ENCODE results near the gene CARM1. TPM values are rescaled to one million over a fixed set of nuclear protein-coding genes. Genes with fewer than 3 reads are reported as not detected.

CARM1 gene
- polyA plus RNA-seq, 1 experiment: 23.5 TPM

DNA sequence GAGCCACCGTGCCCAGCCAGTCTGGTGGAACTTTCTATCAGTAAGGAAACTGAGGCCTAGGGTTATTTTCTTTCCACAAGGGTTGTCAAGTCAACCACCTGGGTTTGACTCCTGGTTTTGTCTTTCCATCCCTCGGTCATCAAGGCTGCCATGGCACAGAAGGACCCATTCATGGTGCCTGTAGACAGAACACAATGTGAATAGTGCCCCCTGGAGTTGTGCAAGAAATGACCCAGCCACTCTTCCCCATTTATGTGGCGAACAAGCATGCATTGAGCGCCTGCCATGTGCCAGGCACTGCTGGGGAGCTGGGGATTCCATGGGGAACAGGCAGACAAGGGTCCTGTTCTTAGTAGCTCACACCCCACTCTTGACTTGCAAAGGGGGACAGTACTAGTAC, 93.5 kb downstream of the CARM1 start:
- TF ChIP-seq, protein P1, sequence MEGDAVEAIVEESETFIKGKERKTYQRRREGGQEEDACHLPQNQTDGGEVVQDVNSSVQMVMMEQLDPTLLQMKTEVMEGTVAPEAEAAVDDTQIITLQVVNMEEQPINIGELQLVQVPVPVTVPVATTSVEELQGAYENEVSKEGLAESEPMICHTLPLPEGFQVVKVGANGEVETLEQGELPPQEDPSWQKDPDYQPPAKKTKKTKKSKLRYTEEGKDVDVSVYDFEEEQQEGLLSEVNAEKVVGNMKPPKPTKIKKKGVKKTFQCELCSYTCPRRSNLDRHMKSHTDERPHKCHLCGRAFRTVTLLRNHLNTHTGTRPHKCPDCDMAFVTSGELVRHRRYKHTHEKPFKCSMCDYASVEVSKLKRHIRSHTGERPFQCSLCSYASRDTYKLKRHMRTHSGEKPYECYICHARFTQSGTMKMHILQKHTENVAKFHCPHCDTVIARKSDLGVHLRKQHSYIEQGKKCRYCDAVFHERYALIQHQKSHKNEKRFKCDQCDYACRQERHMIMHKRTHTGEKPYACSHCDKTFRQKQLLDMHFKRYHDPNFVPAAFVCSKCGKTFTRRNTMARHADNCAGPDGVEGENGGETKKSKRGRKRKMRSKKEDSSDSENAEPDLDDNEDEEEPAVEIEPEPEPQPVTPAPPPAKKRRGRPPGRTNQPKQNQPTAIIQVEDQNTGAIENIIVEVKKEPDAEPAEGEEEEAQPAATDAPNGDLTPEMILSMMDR (IDR thresholded peaks at IDR 0.05; ENCODE audit: low read depth, low read length): peak; percentile 21; the same call in 1 of the 2 replicates
- ChIA-PET CTCF (interaction anchor here (1.4 kb wide), 1 partner anchor 94 kb away, joined by 3 read pairs; no protein-coding TSS in a partner anchor), POLR2A (interaction anchor here (0.7 kb wide), 1 partner anchor 23 kb away, joined by 7 read pairs; no protein-coding TSS in a partner anchor)
- DNase-seq (ENCODE audit: low read depth, low spot score): no peak
- no peak overlapping the region for H3K27ac ChIP-seq (ENCODE audit: low read depth, low read length)
- no peaks in the 10 kb centered on the region for H3K9me3 ChIP-seq (ENCODE audit: control insufficient read depth, insufficient read depth, low read length)
- H3K4me3 ChIP-seq (ENCODE audit: low read depth, low read length): no peak overlapping the region
- no peaks in the 10 kb centered on the region for H3K27me3 ChIP-seq (ENCODE audit: control insufficient read depth, insufficient read depth, low read length)

- no peak for DNase-seq (ENCODE audit: low read depth, low spot score)
- Histone ChIP-seq H3K27ac (ENCODE audit: low read depth, low read length) (no peak overlapping the region), H3K27me3 (ENCODE audit: control insufficient read depth, insufficient read depth, low read length) (no peaks in the 10 kb centered on the region), H3K4me3 (ENCODE audit: low read depth, low read length) (no peak overlapping the region), H3K9me3 (ENCODE audit: control insufficient read depth, insufficient read depth, low read length) (no peaks in the 10 kb centered on the region)
- TF ChIP-seq, protein P1 (IDR thresholded peaks at IDR 0.05; ENCODE audit: low read depth, low read length): no peak
- ChIA-PET POLR2A (no interaction called here), CTCF (no interaction called here)
These were observed 94.0 kb downstream of the CARM1 start for GRCh38 chr19:10965398-10965797.

GRCh38 chr19:10966809-10967208, 95.5 kb downstream of the CARM1 start:
- no peak overlapping the region for H3K27ac ChIP-seq (ENCODE audit: low read depth, low read length)
- ChIA-PET CTCF (no interaction called here), POLR2A (interaction anchor here (0.5 kb wide), 1 partner anchor 49 kb away, joined by 4 read pairs; no protein-coding TSS in a partner anchor)
- H3K9me3 ChIP-seq (ENCODE audit: control insufficient read depth, insufficient read depth, low read length): no peaks in the 10 kb centered on the region
- no peak for DNase-seq (ENCODE audit: low read depth, low spot score)
- H3K27me3 ChIP-seq (ENCODE audit: control insufficient read depth, insufficient read depth, low read length): no peaks in the 10 kb centered on the region
- TF ChIP-seq, protein P1 (IDR thresholded peaks at IDR 0.05; ENCODE audit: low read depth, low read length): no peak
- no peak overlapping the region for H3K4me3 ChIP-seq (ENCODE audit: low read depth, low read length)

DNA sequence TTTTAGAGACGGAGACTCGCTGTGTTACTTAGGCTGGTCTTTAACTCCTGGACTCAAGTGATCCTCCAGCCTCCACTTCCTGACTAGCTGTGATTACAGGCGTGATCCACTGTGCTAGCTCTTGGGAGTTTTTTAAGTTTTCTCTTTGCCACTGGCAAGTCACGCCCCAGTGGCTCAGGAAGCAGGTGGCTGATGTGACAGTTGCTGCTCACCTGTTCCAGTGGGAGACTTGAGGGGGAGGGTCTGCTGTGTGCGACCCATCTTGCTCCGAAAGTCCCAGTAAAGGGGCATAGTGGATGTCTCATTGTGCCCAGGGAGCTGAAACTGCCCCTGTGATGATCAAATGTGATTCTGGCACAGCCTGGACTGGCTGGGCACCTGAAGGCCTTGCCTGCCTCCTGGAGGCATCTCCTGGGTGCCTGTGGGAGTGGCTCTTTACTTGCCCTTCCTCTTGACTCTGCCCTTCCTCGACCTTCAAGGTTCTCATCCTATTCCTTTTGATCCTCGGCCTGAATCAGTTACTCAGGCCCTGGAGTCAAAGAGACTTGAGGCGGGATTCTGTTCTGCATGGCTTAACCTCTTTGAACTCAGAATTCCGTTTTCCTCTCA, 97.3 kb downstream of the CARM1 start:
- ChIA-PET CTCF (interaction anchor here (1.5 kb wide), 1 partner anchor 98 kb away, joined by 3 read pairs; no protein-coding TSS in a partner anchor), POLR2A (no interaction called here)
- TF ChIP-seq, protein P1 (IDR thresholded peaks at IDR 0.05; ENCODE audit: low read depth, low read length): no peak
- H3K4me3 ChIP-seq (ENCODE audit: low read depth, low read length): no peak overlapping the region
- no peaks in the 10 kb centered on the region for H3K27me3 ChIP-seq (ENCODE audit: control insufficient read depth, insufficient read depth, low read length)
- no peak for DNase-seq (ENCODE audit: low read depth, low spot score)
- H3K9me3 ChIP-seq (ENCODE audit: control insufficient read depth, insufficient read depth, low read length): no peaks in the 10 kb centered on the region
- peak overlapping the region; percentile 31 for H3K27ac ChIP-seq (ENCODE audit: low read depth, low read length)

DNA sequence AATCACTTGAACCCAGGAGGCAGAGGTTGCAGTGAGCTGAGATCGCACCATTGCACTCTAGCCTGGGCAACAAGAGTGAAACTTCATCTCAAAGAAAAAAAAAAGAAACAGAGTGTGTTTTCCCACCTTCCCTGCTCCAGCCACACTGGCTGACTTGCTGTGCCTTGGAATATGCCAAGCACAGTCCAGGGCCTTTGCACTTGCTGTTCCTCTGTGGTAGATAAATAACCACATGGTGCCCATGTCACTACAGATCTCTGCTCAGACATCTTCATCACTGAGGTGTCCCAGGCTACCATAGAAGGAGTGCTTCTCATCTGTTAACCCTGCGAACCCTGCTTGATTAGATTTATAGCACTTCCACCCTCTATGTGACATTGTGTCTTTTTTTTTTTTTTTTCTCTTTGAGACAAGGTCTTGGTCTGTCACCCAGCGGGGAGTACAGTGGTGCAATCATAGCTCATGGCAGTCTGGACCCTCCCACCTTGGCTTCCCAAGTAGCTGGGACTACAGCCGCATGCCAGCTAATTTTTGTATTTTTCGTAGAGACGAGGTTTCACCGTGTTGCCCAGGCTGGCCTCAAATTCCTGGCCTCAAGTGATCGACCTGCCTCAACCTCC, 99.9 kb downstream of the CARM1 start:
- TF ChIP-seq, protein P1 (IDR thresholded peaks at IDR 0.05; ENCODE audit: low read depth, low read length): no peak
- no peaks in the 10 kb centered on the region for H3K9me3 ChIP-seq (ENCODE audit: control insufficient read depth, insufficient read depth, low read length)
- H3K4me3 ChIP-seq (ENCODE audit: low read depth, low read length): no peak overlapping the region
- DNase-seq (ENCODE audit: low read depth, low spot score): no peak
- H3K27ac ChIP-seq (ENCODE audit: low read depth, low read length): no peak overlapping the region
- ChIA-PET POLR2A (no interaction called here), CTCF (interaction anchor here (0.8 kb wide), 1 partner anchor 107 kb away, joined by 3 read pairs; no protein-coding TSS in a partner anchor)
- no peaks in the 10 kb centered on the region for H3K27me3 ChIP-seq (ENCODE audit: control insufficient read depth, insufficient read depth, low read length)
